Measurements from ENCODE around the gene GPRC5C.
"Not testable (repeated sequence)": the region's sequence is repeated elsewhere in the genome, so short reads cannot be mapped to it uniquely, and the experiment has no call there.

The GPRC5C gene

GRCh38 chr17:74475189-74475588, 43.3 kb downstream of the GPRC5C start:
- no peak for DNase-seq

- DNase-seq = no peak
Observed at GRCh38 chr17:74477411-74477810, 45.5 kb downstream of the GPRC5C start.

- peak; percentile 34 for DNase-seq
Observed at GRCh38 chr17:74478420-74479100, 46.7 kb downstream of the GPRC5C start.

GRCh38 chr17:74480290-74480689, 48.4 kb downstream of the GPRC5C start:
- no peak for DNase-seq

GRCh38 chr17:74481621-74482020, 49.7 kb downstream of the GPRC5C start:
- DNase-seq = no peak

- DNase-seq = no peak
Observed at GRCh38 chr17:74484066-74484465, 52.2 kb downstream of the GPRC5C start.

- no peak for DNase-seq
Observed at GRCh38 chr17:74485022-74485743, 53.3 kb downstream of the GPRC5C start.

- no peak for DNase-seq
Observed at GRCh38 chr17:74485841-74486240, 54.0 kb downstream of the GPRC5C start.

GRCh38 chr17:74488276-74488675, 56.4 kb downstream of the GPRC5C start:
- not testable (repeated sequence) for DNase-seq

- no peak for DNase-seq
Observed at GRCh38 chr17:74490716-74491115, 58.8 kb downstream of the GPRC5C start.

GRCh38 chr17:74491626-74492025, 59.7 kb downstream of the GPRC5C start:
- DNase-seq = no peak

GRCh38 chr17:74493331-74493833, 61.5 kb downstream of the GPRC5C start:
- DNase-seq = peak; percentile 78
